ENCODE data around the gene EFS.
"Not testable (repeated sequence)": the region's sequence is repeated elsewhere in the genome, so short reads cannot be mapped to it uniquely, and the experiment has no call there.

Gene EFS

DNA sequence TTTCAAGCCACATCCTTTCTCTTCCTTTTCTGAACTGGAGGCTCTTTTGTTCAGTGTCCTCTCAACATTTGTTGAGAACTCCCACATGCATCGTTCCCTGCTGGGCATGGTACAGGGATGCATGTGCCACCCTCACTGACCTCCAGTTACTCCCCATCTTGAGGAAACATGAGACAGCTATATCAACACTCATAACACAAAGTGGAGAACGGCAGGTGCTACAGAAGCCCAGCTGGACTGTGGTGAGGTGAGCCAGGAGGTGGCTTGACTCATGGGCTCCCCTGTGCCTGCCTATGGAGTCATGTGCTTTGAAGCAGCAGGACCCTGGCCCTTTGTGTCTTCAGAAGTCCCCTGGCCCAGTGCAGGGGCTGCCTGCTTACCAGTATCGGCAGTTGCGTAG, 33.4 kb upstream of the EFS start:
- H3K9ac ChIP-seq (ENCODE audit: low read length in 2 of 2), result no peak overlapping the region
- H3K36me3 ChIP-seq (ENCODE audit: control insufficient read depth in 2 of 2, insufficient read depth in 2 of 2, low read length in 2 of 2), result no peaks in the 10 kb centered on the region
- peaks cover 0 to 2% of the 10 kb centered on the region in 2 donors for H3K27me3 ChIP-seq (ENCODE audit: control insufficient read depth in 1 of 2, insufficient read depth in 2 of 2, low read length in 2 of 2)
- H3K4me3 ChIP-seq (ENCODE audit: low read length in 2 of 2), result no peak overlapping the region
- no peak overlapping the region for H3K27ac ChIP-seq (ENCODE audit: low read length)
- H3K4me1 ChIP-seq (ENCODE audit: control insufficient read depth, insufficient read depth, low read length), result no peaks in the 10 kb centered on the region
- no peaks in the 10 kb centered on the region for H3K9me3 ChIP-seq (ENCODE audit: control insufficient read depth in 2 of 2, low read length in 2 of 2)

DNA sequence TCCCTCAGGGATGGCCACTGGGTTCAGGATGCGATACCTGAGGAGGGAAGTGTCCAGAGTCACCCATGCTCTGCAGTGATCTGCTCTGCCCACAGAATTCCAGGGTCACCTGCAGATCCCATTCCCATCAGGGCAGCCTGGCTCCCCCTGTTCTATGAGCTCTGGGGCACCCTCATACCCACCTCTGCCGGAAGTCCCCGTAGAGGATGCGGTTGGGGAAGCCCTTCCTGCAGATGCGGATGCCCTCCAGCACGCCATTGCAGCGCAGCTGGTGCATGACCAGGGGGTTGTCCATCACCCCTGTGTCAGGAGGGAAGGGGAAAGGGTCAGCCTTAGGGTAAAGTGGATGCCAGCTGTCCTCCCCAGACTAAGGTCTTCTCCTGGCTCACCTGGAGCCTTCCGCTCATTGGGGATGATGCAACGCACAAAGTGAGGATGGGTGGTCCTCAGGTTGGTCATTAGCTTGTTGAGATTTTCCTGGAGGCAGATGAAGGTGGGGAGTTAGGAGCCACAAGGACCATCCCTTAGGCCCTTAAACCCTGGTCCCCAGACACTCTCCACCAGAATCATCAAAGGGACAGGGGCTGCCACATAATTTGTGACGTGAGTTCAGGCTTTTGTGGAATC, 31.9 kb upstream of the EFS start:
- Histone ChIP-seq H3K4me3 (ENCODE audit: low read length in 2 of 2) (no peak overlapping the region), H3K9me3 (ENCODE audit: control insufficient read depth in 2 of 2, low read length in 2 of 2) (no peaks in the 10 kb centered on the region)

DNA sequence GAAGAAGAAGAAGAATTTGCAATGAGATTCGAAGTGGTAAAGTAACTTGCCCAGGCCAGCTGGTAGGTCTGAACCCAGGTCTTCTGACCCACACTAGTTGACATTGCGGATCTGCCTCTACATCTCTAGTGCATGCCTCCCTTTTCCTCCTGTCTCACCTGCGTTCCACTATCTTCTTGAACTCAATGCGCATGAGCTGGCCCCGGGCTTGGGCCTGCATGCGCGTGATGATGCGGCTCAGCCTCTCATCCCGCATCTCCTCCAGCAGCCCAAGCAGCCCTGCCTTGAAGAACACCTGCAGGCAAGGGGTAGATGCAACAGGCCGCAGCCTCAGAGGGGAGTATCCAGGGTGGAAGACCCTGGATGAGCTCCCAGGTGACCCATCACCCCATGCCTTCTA, 31.2 kb upstream of the EFS start:
- Histone ChIP-seq H3K36me3 (ENCODE audit: control insufficient read depth in 2 of 2, insufficient read depth in 2 of 2, low read length in 2 of 2) (no peaks in the 10 kb centered on the region), H3K27ac (ENCODE audit: low read length) (no peak overlapping the region), H3K4me3 (ENCODE audit: low read length in 2 of 2) (no peak overlapping the region), H3K9me3 (ENCODE audit: control insufficient read depth in 2 of 2, low read length in 2 of 2) (no peaks in the 10 kb centered on the region), H3K4me1 (ENCODE audit: control insufficient read depth, insufficient read depth, low read length) (no peaks in the 10 kb centered on the region), H3K27me3 (ENCODE audit: control insufficient read depth in 1 of 2, insufficient read depth in 2 of 2, low read length in 2 of 2) (no peaks in the 10 kb centered on the region), H3K9ac (ENCODE audit: low read length in 2 of 2) (no peak overlapping the region)

More for the DNA sequence above, 31.9 kb upstream of the EFS start:
- no peaks in the 10 kb centered on the region for H3K4me1 ChIP-seq (ENCODE audit: control insufficient read depth, insufficient read depth, low read length)
- no peak overlapping the region for H3K27ac ChIP-seq (ENCODE audit: low read length)
- no peak overlapping the region for H3K9ac ChIP-seq (ENCODE audit: low read length in 2 of 2)
- H3K36me3 ChIP-seq (ENCODE audit: control insufficient read depth in 2 of 2, insufficient read depth in 2 of 2, low read length in 2 of 2), result no peaks in the 10 kb centered on the region
- H3K27me3 ChIP-seq (ENCODE audit: control insufficient read depth in 1 of 2, insufficient read depth in 2 of 2, low read length in 2 of 2), result no peaks in the 10 kb centered on the region

DNA sequence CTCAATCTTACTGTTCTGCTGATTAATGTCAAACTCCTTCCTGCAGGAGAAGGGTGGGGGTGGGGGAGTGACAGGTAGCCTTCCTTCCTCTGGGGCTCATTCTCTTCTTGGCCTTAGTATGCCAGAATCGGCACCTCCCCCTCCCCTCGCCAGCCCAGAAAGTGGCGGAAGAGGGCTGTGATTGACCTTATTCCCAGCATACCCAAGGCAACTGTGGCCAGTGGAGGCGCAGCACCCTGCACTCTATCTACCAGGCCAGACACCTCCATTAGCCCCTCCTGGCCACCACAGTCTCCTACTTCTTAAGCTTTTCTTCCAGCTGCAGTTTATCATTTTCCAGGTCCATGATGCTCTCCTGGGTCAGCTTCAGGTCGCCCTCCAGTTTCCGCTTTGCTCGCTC, 27.6 kb upstream of the EFS start:
- Histone ChIP-seq H3K27ac (ENCODE audit: low read length) (no peak overlapping the region), H3K9ac (ENCODE audit: low read length in 2 of 2) (no peak overlapping the region), H3K9me3 (ENCODE audit: control insufficient read depth in 2 of 2, low read length in 2 of 2) (no peaks in the 10 kb centered on the region), H3K36me3 (ENCODE audit: control insufficient read depth in 2 of 2, insufficient read depth in 2 of 2, low read length in 2 of 2) (no peaks in the 10 kb centered on the region), H3K27me3 (ENCODE audit: control insufficient read depth in 1 of 2, insufficient read depth in 2 of 2, low read length in 2 of 2) (no peaks in the 10 kb centered on the region), H3K4me3 (ENCODE audit: low read length in 2 of 2) (no peak overlapping the region), H3K4me1 (ENCODE audit: control insufficient read depth, insufficient read depth, low read length) (no peaks in the 10 kb centered on the region)

DNA sequence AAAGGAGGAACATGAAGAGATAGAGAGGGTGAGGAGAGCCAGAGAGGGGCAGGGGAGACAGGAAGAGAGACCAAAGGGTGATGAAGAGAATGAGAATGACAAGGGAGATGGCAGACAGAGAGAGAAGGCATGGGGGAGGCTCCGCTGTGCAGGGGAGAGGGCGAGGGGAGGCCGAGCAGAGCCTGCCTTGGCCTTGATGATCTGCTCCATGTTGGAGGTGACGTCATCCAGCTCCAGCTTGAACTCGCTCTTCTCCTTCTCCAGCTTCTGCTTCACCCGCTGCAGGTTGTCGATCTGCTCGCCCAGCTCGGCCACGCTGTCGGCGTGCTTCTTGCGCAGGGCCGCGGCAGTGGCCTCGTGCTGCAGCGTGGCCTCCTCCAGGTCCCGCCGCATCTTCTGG, 24.9 kb upstream of the EFS start:
- not testable (repeated sequence) for H3K9ac ChIP-seq (ENCODE audit: low read length in 2 of 2); H3K4me3 ChIP-seq (ENCODE audit: low read length in 2 of 2); H3K27me3 ChIP-seq (ENCODE audit: control insufficient read depth in 1 of 2, insufficient read depth in 2 of 2, low read length in 2 of 2); H3K36me3 ChIP-seq (ENCODE audit: control insufficient read depth in 2 of 2, insufficient read depth in 2 of 2, low read length in 2 of 2); H3K4me1 ChIP-seq (ENCODE audit: control insufficient read depth, insufficient read depth, low read length); H3K27ac ChIP-seq (ENCODE audit: low read length); H3K9me3 ChIP-seq (ENCODE audit: control insufficient read depth in 2 of 2, low read length in 2 of 2)

DNA sequence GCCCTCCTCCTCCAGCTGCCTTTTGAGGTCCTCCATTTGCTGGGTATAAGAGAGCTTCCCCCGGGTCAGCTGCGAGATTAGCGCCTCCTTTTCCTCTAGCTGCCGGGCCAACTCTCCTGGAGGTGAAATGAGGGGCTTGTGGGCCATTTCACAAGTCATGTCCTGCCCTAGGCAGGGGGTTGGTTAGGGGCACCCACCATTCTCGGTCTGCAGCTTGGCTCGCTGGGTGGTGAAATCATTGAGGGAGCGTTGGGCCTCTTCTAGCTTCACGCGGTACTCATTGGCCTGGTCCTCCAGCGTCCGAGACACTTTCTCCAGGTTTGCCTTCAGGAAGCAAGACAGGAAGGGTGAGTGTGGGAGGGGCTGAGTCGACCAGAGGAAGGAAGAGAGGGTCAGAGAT, 24.4 kb upstream of the EFS start:
- no peaks in the 10 kb centered on the region for H3K9me3 ChIP-seq (ENCODE audit: control insufficient read depth in 2 of 2, low read length in 2 of 2)
- H3K36me3 ChIP-seq (ENCODE audit: control insufficient read depth in 2 of 2, insufficient read depth in 2 of 2, low read length in 2 of 2), result no peaks in the 10 kb centered on the region
- no peak overlapping the region for H3K27ac ChIP-seq (ENCODE audit: low read length)
- no peak overlapping the region for H3K9ac ChIP-seq (ENCODE audit: low read length in 2 of 2)
- H3K4me3 ChIP-seq (ENCODE audit: low read length in 2 of 2), result no peak overlapping the region
- no peaks in the 10 kb centered on the region for H3K27me3 ChIP-seq (ENCODE audit: control insufficient read depth in 1 of 2, insufficient read depth in 2 of 2, low read length in 2 of 2)
- H3K4me1 ChIP-seq (ENCODE audit: control insufficient read depth, insufficient read depth, low read length), result no peaks in the 10 kb centered on the region

DNA sequence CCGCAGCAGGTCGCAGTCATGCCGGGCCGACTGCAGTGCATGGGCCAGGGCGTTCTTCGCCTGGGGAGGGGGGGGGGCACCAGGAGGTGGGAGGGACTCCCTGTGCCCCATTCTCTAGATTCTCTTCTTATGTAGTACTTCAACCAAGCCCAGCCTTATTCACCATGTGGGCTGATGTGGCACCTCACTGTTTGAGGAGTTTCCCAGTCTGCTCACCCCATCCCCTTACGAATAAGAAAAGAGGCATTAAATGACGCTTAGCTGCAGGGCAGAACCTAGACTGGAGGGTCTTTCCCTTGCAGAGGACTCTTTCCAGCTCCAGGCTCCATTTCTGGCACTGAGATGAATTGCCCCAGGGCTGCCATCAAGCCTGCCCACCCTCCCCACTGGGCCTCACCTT, 24.0 kb upstream of the EFS start:
- Histone ChIP-seq H3K27me3 (ENCODE audit: control insufficient read depth in 1 of 2, insufficient read depth in 2 of 2, low read length in 2 of 2) (no peaks in the 10 kb centered on the region), H3K36me3 (ENCODE audit: control insufficient read depth in 2 of 2, insufficient read depth in 2 of 2, low read length in 2 of 2) (no peaks in the 10 kb centered on the region), H3K9ac (ENCODE audit: low read length in 2 of 2) (no peak overlapping the region), H3K4me3 (ENCODE audit: low read length in 2 of 2) (no peak overlapping the region), H3K4me1 (ENCODE audit: control insufficient read depth, insufficient read depth, low read length) (no peaks in the 10 kb centered on the region), H3K9me3 (ENCODE audit: control insufficient read depth in 2 of 2, low read length in 2 of 2) (no peaks in the 10 kb centered on the region), H3K27ac (ENCODE audit: low read length) (no peak overlapping the region)

DNA sequence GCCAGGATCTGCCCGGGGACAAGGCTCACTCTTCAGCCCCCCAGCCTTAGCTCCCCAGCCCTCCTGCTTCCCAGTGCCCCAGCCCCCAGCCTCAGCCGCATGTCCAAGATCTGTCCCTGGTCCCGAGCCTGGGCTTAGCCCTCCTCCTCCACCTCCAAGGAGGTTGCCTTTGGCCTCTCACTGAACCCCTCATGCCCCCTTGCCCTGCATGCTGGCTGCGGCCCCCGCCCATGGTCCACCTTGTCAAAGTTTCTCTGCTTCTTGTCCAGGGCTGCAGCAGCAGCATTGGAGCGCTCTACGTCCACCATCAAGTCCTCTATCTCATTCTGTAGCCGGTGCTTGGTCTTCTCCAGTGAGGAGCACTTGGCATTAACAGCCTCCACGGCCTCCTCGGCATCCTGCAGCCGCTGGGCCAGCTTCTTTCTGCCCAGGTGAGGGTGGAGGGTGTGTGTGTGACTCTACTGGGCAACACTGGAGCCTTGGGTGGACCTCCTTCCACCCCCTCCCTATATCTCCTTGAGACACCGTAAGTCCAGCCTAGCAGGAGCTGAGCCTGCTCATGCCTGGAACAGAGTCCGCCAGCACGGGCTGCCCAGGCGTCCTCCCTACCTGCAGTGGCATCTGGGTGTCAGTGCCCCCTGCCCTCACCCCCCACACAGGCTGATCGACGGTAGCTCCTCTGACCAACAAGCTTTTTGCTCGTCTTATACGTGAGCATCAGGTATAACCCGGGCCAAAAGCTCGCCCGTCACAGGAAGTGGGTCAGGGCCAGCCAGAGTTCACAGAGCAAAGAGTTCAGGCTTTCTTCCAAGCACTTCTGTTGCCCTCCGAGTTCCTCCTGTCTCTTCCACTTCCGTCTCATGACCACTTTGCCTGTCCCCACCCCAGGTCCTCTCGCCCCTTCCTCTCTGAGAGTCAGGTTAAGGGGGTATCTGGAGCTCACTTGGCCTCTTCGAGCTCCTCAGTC, 23.2 kb upstream of the EFS start:
- Histone ChIP-seq H3K9me3 (ENCODE audit: control insufficient read depth in 2 of 2, low read length in 2 of 2) (no peaks in the 10 kb centered on the region), H3K4me1 (ENCODE audit: control insufficient read depth, insufficient read depth, low read length) (no peaks in the 10 kb centered on the region), H3K36me3 (ENCODE audit: control insufficient read depth in 2 of 2, insufficient read depth in 2 of 2, low read length in 2 of 2) (no peaks in the 10 kb centered on the region), H3K27me3 (ENCODE audit: control insufficient read depth in 1 of 2, insufficient read depth in 2 of 2, low read length in 2 of 2) (no peaks in the 10 kb centered on the region), H3K4me3 (ENCODE audit: low read length in 2 of 2) (no peak overlapping the region), H3K9ac (ENCODE audit: low read length in 2 of 2) (no peak overlapping the region), H3K27ac (ENCODE audit: low read length) (no peak overlapping the region)

DNA sequence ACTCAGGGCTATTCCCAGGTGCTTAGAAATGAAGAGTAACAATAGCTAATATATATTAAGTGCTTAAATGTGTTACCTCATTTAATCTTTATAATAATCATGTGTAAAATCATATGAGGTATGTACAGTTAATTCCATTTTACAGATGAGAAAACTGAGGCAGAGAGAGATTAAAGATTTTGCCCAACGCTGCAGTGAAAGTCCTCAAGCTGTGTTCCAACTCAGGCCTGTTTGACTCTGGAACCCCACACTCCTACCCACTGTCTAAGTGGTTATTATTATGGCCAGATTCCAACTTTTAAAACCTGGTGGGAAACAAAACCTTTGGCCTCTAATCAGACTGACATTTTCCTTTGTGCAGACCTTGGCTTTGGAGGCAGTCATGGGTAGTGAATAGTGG, 22.0 kb upstream of the EFS start:
- Histone ChIP-seq H3K4me1 (ENCODE audit: control insufficient read depth, insufficient read depth, low read length) (no peaks in the 10 kb centered on the region), H3K4me3 (ENCODE audit: low read length in 2 of 2) (no peak overlapping the region), H3K9me3 (ENCODE audit: control insufficient read depth in 2 of 2, low read length in 2 of 2) (no peaks in the 10 kb centered on the region), H3K27me3 (ENCODE audit: control insufficient read depth in 1 of 2, insufficient read depth in 2 of 2, low read length in 2 of 2) (no peaks in the 10 kb centered on the region), H3K36me3 (ENCODE audit: control insufficient read depth in 2 of 2, insufficient read depth in 2 of 2, low read length in 2 of 2) (no peaks in the 10 kb centered on the region), H3K9ac (ENCODE audit: low read length in 2 of 2) (no peak overlapping the region), H3K27ac (ENCODE audit: low read length) (no peak overlapping the region)

DNA sequence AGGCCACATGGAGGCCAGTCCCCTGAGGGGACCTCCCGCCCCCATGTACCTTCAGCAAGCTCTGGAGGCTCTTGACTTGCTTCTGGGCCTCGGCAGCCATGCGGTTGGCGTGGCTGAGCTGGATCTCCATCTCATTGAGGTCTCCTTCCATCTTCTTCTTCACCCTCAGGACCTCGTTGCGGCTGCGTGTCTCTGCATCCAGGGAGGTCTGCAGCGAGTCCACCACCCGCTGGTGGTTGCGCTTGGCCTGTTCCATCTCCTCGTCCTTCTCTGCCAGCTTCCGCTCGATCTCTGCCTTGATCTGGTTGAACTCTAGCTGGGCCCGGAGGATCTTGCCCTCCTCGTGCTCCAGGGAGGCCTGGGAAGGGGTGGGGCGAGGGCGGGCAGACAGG, 21.3 kb upstream of the EFS start:
- not testable (repeated sequence) for H3K27ac ChIP-seq (ENCODE audit: low read length); H3K9ac ChIP-seq (ENCODE audit: low read length in 2 of 2); H3K36me3 ChIP-seq (ENCODE audit: control insufficient read depth in 2 of 2, insufficient read depth in 2 of 2, low read length in 2 of 2); H3K4me3 ChIP-seq (ENCODE audit: low read length in 2 of 2); H3K4me1 ChIP-seq (ENCODE audit: control insufficient read depth, insufficient read depth, low read length); H3K9me3 ChIP-seq (ENCODE audit: control insufficient read depth in 2 of 2, low read length in 2 of 2); H3K27me3 ChIP-seq (ENCODE audit: control insufficient read depth in 1 of 2, insufficient read depth in 2 of 2, low read length in 2 of 2)

DNA sequence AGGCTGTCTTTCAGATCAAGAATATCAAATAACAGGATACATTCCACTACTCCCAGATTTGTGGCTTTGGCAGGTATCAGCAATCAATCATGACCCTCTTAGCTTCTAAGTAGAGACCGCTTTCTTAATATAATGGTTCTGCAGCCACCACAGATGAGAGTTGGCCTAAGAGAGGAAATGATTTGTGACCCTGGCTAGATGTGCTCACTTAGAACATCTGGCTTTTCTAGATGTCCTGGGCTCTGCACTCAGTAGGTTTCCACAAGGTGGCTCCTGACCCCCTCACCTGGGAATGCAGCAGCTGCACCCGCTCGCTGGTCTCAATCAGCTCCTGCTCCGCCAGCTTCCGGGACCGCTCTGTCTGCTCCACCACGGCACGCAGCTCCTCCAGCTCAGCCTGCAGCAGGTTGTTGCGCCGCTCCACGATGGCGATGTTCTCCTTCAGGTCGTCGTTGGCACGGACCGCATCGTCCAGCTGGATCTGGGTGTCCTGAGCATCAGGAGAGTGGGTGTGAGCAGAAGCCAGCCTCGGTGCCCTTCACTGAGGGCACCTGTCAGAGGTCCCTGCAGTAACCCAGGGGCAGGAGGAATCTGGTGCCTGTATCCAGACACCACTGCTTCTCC, 20.8 kb upstream of the EFS start:
- Histone ChIP-seq H3K27me3 (ENCODE audit: control insufficient read depth in 1 of 2, insufficient read depth in 2 of 2, low read length in 2 of 2) (no peaks in the 10 kb centered on the region), H3K9me3 (ENCODE audit: control insufficient read depth in 2 of 2, low read length in 2 of 2) (no peaks in the 10 kb centered on the region), H3K4me1 (ENCODE audit: control insufficient read depth, insufficient read depth, low read length) (no peaks in the 10 kb centered on the region), H3K4me3 (ENCODE audit: low read length in 2 of 2) (no peak overlapping the region), H3K27ac (ENCODE audit: low read length) (no peak overlapping the region), H3K36me3 (ENCODE audit: control insufficient read depth in 2 of 2, insufficient read depth in 2 of 2, low read length in 2 of 2) (no peaks in the 10 kb centered on the region), H3K9ac (ENCODE audit: low read length in 2 of 2) (no peak overlapping the region)
